DOHH2 (cell line): ENCODE data around the gene SLC38A9.

ENCODE experiments used
- EZH2phosphoT487 ChIP-seq: fragments of 200-600 bp; sonication (generic); IDR thresholded peaks from 2 replicates; pipeline ENCODE4 v1.6.1; 2017; ENCODE audit warnings: borderline replicate concordance, mild to moderate bottlenecking, antibody characterized with exemption, low read length, moderate library complexity, mixed read lengths
- TF ChIP-seq, protein P1 (sequence below): fragments of 200-600 bp; sonication (generic); IDR thresholded peaks from one replicate; pipeline ENCODE4 v1.5.1; 2014; ENCODE audit warnings: antibody characterized with exemption, mild to moderate bottlenecking, low read depth, low read length; ENCODE audit not compliant: poor library complexity, severe bottlenecking

GRCh38 chr5:55634866-55635265 is 77.3 kb downstream of the SLC38A9 start:
- TF ChIP-seq, protein P1, sequence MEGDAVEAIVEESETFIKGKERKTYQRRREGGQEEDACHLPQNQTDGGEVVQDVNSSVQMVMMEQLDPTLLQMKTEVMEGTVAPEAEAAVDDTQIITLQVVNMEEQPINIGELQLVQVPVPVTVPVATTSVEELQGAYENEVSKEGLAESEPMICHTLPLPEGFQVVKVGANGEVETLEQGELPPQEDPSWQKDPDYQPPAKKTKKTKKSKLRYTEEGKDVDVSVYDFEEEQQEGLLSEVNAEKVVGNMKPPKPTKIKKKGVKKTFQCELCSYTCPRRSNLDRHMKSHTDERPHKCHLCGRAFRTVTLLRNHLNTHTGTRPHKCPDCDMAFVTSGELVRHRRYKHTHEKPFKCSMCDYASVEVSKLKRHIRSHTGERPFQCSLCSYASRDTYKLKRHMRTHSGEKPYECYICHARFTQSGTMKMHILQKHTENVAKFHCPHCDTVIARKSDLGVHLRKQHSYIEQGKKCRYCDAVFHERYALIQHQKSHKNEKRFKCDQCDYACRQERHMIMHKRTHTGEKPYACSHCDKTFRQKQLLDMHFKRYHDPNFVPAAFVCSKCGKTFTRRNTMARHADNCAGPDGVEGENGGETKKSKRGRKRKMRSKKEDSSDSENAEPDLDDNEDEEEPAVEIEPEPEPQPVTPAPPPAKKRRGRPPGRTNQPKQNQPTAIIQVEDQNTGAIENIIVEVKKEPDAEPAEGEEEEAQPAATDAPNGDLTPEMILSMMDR: no peak
- TF ChIP-seq EZH2phosphoT487: no peak
